SJSA1 (cell line): ENCODE results near the gene MBD3. TPM values are rescaled to one million over a fixed set of nuclear protein-coding genes. Genes with fewer than 3 reads are reported as not detected.

Experiments
- DNase-seq, 2 experiments: peaks; one replicate each; pipeline ENCODE4 v3.0.0-alpha.2; 2015 to 2020; ENCODE audit warnings: low spot score in 2 of 2, low read depth in 1 of 2
- H3K27ac ChIP-seq: fragments of 250-450 bp; sonication (Bioruptor Pico); 2 replicates; pipeline ENCODE4 v1.5.1; 2020; ENCODE audit warnings: mild to moderate bottlenecking, moderate library complexity
- H3K27me3 ChIP-seq: fragments of 250-450 bp; sonication (Bioruptor Pico); replicated peaks from 2 replicates; pipeline ENCODE4 v1.5.1; 2020; ENCODE audit warnings: mild to moderate bottlenecking, moderate library complexity
- H3K36me3 ChIP-seq: fragments of 250-450 bp; sonication (Bioruptor Pico); 2 replicates; pipeline ENCODE4 v1.5.1; 2020; ENCODE audit warnings: mild to moderate bottlenecking
- H3K4me1 ChIP-seq: fragments of 250-450 bp; sonication (Bioruptor Pico); replicated peaks from 2 replicates; pipeline ENCODE4 v1.6.1; 2021; ENCODE audit warnings: mild to moderate bottlenecking
- H3K4me3 ChIP-seq: fragments of 250-450 bp; sonication (Bioruptor Pico); 2 replicates; pipeline ENCODE4 v1.5.1; 2020; ENCODE audit warnings: mild to moderate bottlenecking
- H3K9me3 ChIP-seq: fragments of 250-450 bp; sonication (Bioruptor Pico); replicated peaks from 2 replicates; pipeline ENCODE4 v1.5.1; 2020; ENCODE audit warnings: mild to moderate bottlenecking
- total RNA-seq: library from RNA; depleted of rRNA; stranded (reverse); fragments of >200 nt; shearing (Covaris generic); gene quantifications from 2 replicates; pipeline ENCODE4 v1.2.3, GENCODE V29; 2014

The MBD3 gene
- total RNA-seq, 1 experiment from 2014 or later: 130 TPM

GRCh38 chr19:1577929-1578618, 14.6 kb downstream of the MBD3 start:
- peak in 1 of 2 experiments; percentile 43 for DNase-seq
- Histone ChIP-seq H3K36me3 (peaks cover 66% of the 10 kb centered on the region), H3K4me3 (no peak overlapping the region), H3K27me3 (no peaks in the 10 kb centered on the region), H3K27ac (no peak overlapping the region), H3K9me3 (no peaks in the 10 kb centered on the region), H3K4me1 (no peaks in the 10 kb centered on the region)

GRCh38 chr19:1577090-1577928, 15.4 kb downstream of the MBD3 start:
- Histone ChIP-seq H3K27me3 (no peaks in the 10 kb centered on the region), H3K9me3 (no peaks in the 10 kb centered on the region), H3K36me3 (peaks cover 60% of the 10 kb centered on the region), H3K27ac (no peak overlapping the region), H3K4me1 (no peaks in the 10 kb centered on the region), H3K4me3 (no peak overlapping the region)
- DNase-seq: peak in 1 of 2 experiments; percentile 50

- no peaks in the 10 kb centered on the region for H3K4me1 ChIP-seq
- no peaks in the 10 kb centered on the region for H3K9me3 ChIP-seq
- no peak for DNase-seq
- no peaks in the 10 kb centered on the region for H3K27me3 ChIP-seq
- H3K36me3 ChIP-seq: peaks cover 52% of the 10 kb centered on the region
- no peak overlapping the region for H3K4me3 ChIP-seq
- no peak overlapping the region for H3K27ac ChIP-seq
Observed at GRCh38 chr19:1576242-1577089, 16.2 kb downstream of the MBD3 start.

GRCh38 chr19:1575323-1576241, 17.1 kb downstream of the MBD3 start:
- Histone ChIP-seq H3K4me1 (no peaks in the 10 kb centered on the region), H3K9me3 (no peaks in the 10 kb centered on the region), H3K4me3 (no peak overlapping the region), H3K27me3 (no peaks in the 10 kb centered on the region), H3K36me3 (peaks cover 43% of the 10 kb centered on the region), H3K27ac (no peak overlapping the region)
- DNase-seq: no peak

GRCh38 chr19:1574354-1575136, 18.1 kb downstream of the MBD3 start:
- Histone ChIP-seq H3K27me3 (no peaks in the 10 kb centered on the region), H3K9me3 (no peaks in the 10 kb centered on the region), H3K4me3 (no peak overlapping the region), H3K36me3 (peaks cover 32% of the 10 kb centered on the region), H3K27ac (no peak overlapping the region), H3K4me1 (no peaks in the 10 kb centered on the region)
- DNase-seq: no peak

- Histone ChIP-seq H3K4me3 (no peak overlapping the region), H3K9me3 (peaks cover 5% of the 10 kb centered on the region), H3K27me3 (no peaks in the 10 kb centered on the region; the same call in 1 of the 2 replicates), H3K4me1 (peaks cover 4% of the 10 kb centered on the region), H3K27ac (no peak overlapping the region), H3K36me3 (peaks cover 18% of the 10 kb centered on the region)
- no peak for DNase-seq
Observed at GRCh38 chr19:1572795-1573194, 19.9 kb downstream of the MBD3 start.

GRCh38 chr19:1571358-1571757, 21.3 kb downstream of the MBD3 start:
- DNase-seq: no peak

GRCh38 chr19:1570836-1571235, 21.8 kb downstream of the MBD3 start:
- Histone ChIP-seq H3K36me3 (peaks cover 12% of the 10 kb centered on the region), H3K4me3 (no peak overlapping the region), H3K4me1 (peaks cover 13% of the 10 kb centered on the region), H3K9me3 (peaks cover 5% of the 10 kb centered on the region), H3K27me3 (no peaks in the 10 kb centered on the region; the same call in 1 of the 2 replicates), H3K27ac (no peak overlapping the region)
- DNase-seq: no peak

More at GRCh38 chr19:1571358-1571757, 21.3 kb downstream of the MBD3 start:
- no peaks in the 10 kb centered on the region; the same call in 1 of the 2 replicates for H3K27me3 ChIP-seq
- peaks cover 7% of the 10 kb centered on the region for H3K4me1 ChIP-seq
- no peak overlapping the region for H3K27ac ChIP-seq
- H3K36me3 ChIP-seq: peaks cover 12% of the 10 kb centered on the region
- peaks cover 5% of the 10 kb centered on the region for H3K9me3 ChIP-seq
- no peak overlapping the region for H3K4me3 ChIP-seq

GRCh38 chr19:1569997-1570396, 22.7 kb downstream of the MBD3 start:
- Histone ChIP-seq H3K27ac (no peak overlapping the region), H3K36me3 (peaks cover 20% of the 10 kb centered on the region), H3K4me1 (peaks cover 16% of the 10 kb centered on the region)

GRCh38 chr19:1568320-1569019, 24.2 kb downstream of the MBD3 start, which contains the start of gene MEX3D:
MEX3D (minus strand) TSS chr19:1568325; CDS start chr19:1568058, 267 bp downstream.
- Histone ChIP-seq H3K27ac (peak within 1 kb of the TSS; percentile 95), H3K27me3 (no peaks in the 10 kb centered on the region; the same call in 1 of the 2 replicates), H3K4me1 (peaks cover 16% of the 10 kb centered on the region), H3K36me3 (peaks cover 26% of the 10 kb centered on the region), H3K4me3 (peak within 1 kb of the TSS; percentile 94), H3K9me3 (peaks cover 5% of the 10 kb centered on the region)
- peak in 1 of 2 experiments; percentile 69 for DNase-seq

More at GRCh38 chr19:1569997-1570396, 22.7 kb downstream of the MBD3 start:
- Histone ChIP-seq H3K27me3 (no peaks in the 10 kb centered on the region; the same call in 1 of the 2 replicates), H3K4me3 (no peak overlapping the region), H3K9me3 (peaks cover 5% of the 10 kb centered on the region)
- DNase-seq: no peak

- Histone ChIP-seq H3K9me3 (peaks cover 5% of the 10 kb centered on the region), H3K4me1 (peaks cover 16% of the 10 kb centered on the region), H3K4me3 (peak overlapping the region; percentile 94), H3K27ac (no peak overlapping the region), H3K27me3 (no peaks in the 10 kb centered on the region; the same call in 1 of the 2 replicates), H3K36me3 (peaks cover 27% of the 10 kb centered on the region)
- no peak for DNase-seq
Observed at GRCh38 chr19:1567848-1568227, 24.8 kb downstream of the MBD3 start.
